Ishikawa (cell line): ENCODE results near the gene SLC44A4.

Experiments used
- TAF1 ChIP-seq: IDR thresholded peaks from 2 replicates; pipeline ENCODE4 v1.6.1; 2012; ENCODE audit warnings: low read depth, mild to moderate bottlenecking
- TF ChIP-seq, protein P1 (sequence below): IDR thresholded peaks from 2 replicates; pipeline ENCODE4 v1.6.1; 2012

- TF ChIP-seq TAF1: no peak
- TF ChIP-seq, protein P1, sequence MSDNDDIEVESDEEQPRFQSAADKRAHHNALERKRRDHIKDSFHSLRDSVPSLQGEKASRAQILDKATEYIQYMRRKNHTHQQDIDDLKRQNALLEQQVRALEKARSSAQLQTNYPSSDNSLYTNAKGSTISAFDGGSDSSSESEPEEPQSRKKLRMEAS: no peak
Observed at GRCh38 chr6:31831350-31832215, 47.2 kb downstream of the SLC44A4 start.
